ENCODE data around the gene N4BP3.

Gene N4BP3

DNA sequence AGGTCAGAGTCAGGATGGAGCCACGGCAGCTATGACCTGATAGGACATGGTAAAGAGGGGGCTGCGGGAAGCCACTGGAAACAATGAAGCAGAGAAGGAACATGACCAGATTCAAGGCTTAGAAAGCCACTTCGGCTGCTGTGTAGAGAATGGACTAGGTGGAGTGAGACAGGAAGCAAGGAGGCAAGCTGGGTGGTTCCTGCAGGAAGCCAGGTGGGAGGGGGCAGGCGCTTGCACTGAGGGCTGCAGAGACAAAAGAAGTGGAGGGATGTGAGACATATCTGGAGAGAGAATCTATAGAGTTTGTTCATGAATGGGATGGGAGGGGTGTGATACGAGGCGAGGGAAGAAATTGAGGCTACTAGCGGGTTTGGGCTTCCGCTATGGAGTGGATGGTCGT lies 19.0 kb upstream of the N4BP3 start:
- H3K4me3 ChIP-seq (ENCODE audit: low read depth, low read length) = no peak overlapping the region

DNA sequence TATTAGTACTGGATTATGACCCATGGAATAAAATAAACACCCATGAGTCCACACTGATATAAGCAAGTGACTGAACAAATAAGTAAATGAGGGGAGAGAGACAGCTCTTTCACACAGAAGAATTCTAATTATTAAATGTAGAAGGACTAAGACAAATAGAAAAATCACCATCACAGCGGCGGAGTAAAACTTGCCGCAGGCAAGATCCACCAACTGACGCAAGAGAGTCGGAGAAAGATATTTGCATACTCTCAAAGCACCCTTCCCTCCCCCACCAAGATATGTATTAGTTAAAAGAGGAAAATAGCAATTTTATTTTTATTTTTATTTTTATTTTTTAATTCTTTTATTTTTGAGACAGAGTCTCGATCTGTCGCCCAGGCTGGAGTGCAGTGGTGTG lies 14.6 kb upstream of the N4BP3 start:
- no peak overlapping the region for H3K4me3 ChIP-seq (ENCODE audit: low read depth, low read length)

DNA sequence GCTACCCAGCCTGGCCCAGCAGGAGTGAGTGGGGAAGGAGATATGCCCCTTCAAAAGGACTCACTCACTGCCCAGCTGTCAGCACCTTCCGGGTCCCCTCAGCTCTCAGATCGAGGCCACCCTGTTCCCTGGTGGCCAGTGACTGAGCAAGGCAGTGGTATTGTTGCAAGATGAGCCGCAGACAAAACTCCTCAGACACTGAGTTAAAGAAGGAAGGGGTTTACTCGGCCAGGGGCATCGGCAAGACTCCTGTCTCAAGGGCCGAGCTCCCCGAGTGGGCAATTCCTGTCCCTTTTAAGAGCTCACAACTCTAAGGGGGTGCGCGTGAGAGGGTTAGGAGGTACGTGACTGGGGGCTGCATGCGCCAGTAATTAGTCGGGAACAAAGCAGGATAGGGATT lies 9.7 kb upstream of the N4BP3 start:
- no peak overlapping the region for H3K4me3 ChIP-seq (ENCODE audit: low read depth, low read length)

DNA sequence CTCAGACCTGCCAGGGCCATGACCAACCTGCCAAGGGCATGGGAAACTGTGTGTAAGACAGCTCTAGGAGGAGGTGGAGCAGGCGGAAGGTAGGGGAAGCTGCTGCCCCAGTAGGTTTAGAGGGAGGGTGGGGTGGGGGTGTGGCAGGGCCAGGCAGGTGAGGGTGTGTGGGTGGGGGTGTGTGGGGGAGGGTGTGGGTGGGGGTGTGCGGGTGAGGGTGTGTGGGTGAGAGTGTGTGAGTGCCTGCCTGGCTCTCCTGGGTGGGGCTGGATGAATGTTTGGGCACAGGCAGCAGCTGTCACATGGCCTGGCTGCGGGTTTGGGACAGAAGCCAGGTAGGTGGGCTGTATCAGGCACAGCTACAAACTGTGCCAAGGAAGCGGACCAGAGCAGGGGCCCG lies 8.8 kb upstream of the N4BP3 start:
- H3K4me3 ChIP-seq (ENCODE audit: low read depth, low read length) = no peak overlapping the region

DNA sequence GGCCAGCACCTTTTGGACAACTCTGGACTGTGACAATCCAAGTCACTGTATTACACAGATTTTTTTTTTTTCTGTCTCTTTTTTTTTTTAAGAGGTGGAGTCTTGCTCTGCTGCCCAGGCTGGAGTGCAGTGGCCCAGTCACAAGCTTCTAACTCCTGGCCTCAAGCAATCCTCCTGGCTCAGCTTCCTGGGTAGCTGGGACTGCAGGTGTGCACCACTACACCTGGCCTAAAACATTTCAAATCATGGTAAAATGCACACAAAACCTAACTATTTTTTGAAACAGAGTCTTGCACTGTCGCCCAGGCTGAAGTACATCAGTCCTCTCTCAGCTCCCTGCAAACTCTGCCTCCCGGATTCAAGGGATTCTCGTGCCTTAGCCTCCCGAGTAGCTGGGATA lies 7.2 kb upstream of the N4BP3 start:
- no peak overlapping the region for H3K4me3 ChIP-seq (ENCODE audit: low read depth, low read length)

DNA sequence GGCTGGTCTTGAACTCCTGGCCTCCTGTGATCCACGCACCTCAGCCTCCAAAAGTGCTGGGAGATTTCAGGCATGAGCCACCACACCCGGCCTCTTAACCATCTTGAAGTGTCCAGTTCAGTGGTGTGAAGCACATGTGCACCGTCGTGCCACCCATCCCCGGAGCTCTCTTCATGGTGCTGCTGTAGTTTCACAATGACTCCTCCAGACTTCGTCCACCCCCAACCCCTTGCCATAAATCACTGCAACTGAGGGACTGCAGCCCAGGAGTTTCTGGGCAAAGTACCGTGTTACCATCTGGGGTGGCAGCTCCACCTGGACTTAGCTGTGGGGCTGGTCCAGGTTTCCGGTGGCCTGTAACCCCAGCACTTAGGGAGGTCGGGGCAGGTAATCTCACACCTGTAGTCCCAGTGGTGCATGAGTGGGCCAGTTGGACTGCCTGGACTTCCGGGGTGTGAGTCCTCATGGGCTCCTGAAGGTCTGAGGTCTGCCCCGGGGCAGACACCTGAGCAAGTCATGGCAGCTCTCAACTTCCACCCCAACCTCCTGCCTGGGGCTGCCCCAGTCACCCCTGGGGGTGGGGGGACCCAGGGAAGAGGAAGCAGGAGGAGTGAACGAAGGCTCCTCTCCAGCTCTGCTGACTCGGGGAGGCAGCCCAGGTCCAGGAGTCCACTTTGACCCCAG lies 6.6 kb upstream of the N4BP3 start:
- no peak overlapping the region for H3K4me3 ChIP-seq (ENCODE audit: low read depth, low read length)

DNA sequence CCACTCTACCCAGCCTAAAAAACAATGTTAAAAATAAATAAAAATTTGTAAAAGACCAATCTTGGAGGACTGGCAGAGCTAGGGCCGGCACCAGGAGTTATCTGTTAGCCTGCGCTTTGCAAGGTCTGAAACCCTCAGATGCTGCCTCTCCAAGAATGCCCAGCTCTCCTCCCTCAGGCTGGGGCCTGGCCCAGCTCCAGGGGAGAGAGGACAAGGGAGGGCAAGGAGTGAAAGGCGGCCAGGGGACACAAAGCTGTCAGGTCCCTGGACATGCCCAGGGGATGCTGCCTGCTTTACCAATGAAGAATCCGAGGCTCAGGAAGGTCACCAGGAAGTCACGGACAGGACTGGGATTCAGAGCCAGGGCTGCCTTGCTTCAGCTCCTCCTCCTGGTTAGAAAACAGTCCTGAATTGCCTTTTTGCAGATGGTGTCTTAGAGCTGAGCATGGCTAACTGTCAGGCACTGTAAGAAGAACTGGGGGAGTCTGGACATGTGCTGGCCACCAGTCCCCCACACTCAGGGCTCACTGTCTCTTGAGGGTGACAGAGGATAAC lies 5.5 kb upstream of the N4BP3 start:
- H3K4me3 ChIP-seq (ENCODE audit: low read depth, low read length) = no peak overlapping the region

DNA sequence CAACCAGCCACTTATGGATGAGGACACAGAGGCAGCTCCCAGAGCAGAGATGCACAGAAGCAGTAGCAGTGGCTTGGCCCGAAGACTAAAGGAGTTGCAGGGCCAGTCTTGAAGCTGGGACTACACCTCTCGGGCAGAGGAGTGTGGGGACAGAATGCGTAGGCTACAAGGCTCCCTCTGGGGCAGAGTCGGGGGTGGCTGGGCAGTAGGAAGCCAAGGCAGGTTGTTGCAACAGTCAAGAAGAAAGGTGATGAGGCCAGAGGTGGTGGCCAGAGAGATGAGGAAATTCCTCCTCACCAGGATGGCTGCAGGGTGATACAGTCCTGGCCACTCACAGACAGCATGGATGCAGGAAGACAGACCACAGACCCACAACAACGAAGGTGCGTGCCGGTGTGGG lies 4.9 kb upstream of the N4BP3 start:
- H3K4me3 ChIP-seq (ENCODE audit: low read depth, low read length) = no peak overlapping the region

DNA sequence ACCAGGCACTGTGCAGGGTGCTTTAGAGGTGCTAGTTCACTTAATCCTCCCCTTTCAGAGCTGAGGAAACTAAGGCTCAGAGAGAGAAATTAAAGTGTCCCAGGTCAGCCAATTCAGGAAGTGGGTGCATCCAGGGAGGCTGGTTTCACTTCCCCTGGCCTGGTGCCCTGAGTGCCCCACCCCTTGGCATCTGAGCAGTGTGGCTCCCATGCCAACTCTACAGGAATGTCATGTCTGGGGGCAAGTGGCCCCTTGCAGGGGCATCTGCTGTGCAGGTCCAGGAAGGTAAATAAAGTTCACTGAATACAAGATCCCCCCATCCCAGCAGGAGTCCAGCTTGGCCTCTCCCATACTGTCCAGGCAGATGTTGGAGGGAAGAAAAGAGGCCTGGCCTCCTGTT lies 4.4 kb upstream of the N4BP3 start:
- H3K4me3 ChIP-seq (ENCODE audit: low read depth, low read length) = no peak overlapping the region

DNA sequence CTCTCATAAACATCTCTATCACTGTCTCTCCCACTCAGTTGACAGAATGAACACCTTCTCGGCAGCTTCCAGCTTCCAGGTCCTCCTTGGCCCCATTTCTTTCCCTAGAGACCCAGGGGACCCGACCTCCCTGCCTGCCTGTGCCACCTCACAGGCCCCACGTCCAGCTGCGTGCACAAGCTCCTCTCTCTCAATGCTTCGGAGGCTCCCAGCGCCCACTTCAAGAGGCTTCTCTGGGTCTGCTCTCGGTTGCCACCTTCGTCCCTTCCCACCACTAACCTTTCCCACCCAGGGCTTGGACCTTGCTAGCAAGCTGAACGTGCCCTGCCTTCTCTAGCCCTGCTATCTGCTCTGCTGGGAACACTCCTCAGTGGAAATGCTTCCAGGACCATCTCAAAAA lies 2.8 kb upstream of the N4BP3 start:
- no peak overlapping the region for H3K4me3 ChIP-seq (ENCODE audit: low read depth, low read length)

DNA sequence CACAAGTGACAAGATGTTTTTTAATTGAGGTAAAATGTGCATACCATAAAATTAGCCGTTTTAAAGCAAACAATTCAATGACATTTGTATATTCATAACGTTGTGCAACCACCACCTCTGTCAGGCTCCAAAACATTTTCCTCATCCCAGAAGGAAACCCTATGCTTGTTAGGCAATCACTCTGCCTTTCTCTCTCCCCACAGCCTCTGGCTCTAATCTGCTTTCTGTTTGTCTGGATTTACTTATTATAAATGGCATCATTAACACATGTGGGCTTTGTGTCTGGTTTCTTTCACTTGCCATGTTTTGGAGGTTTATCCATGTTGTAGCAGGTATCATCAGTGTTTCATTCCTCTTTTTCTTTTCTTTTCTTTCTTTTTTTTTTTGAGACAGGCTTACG lies 1.4 kb upstream of the N4BP3 start:
- no peak overlapping the region for H3K4me3 ChIP-seq (ENCODE audit: low read depth, low read length)

DNA sequence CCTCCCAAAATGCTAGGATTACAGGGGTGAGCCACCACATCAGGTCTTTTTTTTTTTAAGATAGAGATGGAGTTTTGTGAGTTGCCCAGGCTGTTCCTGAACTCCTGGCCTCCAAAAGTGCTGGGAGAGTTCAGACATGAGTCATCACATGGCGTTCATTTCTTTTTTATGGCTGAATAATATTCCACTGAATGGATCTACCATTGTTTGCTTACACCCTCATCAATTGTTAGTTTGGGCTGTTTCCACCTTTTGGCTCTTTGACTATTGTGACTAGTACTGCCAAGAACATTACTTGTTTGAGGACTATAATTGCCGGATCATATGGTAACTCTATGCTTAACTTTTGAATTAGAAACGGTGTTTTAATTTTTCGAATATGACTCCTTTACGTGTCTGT lies 787 bp upstream of the N4BP3 start:
- H3K4me3 ChIP-seq (ENCODE audit: low read depth, low read length) = peak overlapping the region; percentile 85

DNA sequence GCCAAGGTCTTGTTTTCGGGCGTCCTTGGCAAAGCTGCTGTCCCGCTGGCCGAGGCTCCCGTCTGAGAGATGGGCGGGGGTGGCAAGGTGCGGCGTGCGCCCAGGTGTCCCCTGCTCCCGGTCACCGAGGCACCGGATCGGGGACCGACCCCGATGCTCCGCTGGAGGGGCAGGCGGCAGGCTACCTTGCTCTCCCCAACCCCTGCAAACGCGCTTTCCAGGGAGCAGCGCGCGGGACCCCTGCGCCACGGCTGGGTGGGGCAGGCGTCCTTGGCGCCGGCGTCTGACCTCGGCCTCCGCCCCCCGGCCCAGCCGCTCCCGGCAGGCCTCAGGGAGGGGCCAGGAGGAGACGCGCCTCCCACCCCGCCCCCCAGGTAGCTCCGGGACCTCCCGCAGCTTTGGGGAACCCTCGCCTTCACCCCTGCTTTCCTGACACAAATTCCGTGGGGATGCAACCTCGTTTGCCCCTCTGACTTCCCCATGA lies 551 bp downstream of the N4BP3 start:
- H3K4me3 ChIP-seq (ENCODE audit: low read depth, low read length) = peak overlapping the region; percentile 85

DNA sequence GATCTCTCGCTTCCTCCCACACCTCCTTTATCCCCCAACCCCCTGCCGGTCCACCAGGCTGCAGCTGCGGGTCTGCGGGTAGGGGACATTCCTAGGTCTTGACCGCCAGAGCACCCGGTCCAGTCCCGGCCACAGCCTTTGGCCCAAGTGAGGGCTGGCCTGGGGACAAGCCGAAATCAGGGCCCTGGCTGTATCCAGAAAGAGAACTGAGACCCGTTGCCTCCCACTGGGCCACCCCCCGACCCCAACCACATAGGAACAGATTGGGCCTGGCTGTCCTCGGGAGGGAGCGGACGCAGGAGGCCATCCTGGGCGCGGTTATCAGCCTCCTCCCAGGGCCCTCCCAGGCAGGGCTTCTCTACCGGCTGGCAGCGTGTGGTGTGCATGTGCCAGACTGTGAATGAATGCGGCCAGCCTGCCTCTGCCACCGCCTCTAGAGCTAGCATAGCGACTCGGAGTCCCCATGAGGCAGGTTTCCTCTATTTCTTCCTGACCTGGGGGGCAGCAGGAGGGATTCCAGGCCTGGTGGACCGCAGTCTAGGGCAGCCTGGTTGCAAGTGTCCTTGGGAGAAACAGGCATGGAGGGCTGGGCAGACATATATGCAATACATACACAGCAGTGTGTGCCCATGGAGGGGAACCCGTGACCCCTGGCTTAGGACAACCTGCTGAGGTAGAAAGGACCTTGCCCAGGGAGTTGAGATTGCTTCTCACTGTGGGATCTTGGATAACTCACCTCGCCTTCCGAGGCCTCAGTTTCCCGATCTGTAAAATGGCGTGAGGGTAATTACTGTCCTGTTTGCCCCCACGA lies 1.2 kb downstream of the N4BP3 start:
- H3K4me3 ChIP-seq (ENCODE audit: low read depth, low read length) = peak overlapping the region; percentile 85

DNA sequence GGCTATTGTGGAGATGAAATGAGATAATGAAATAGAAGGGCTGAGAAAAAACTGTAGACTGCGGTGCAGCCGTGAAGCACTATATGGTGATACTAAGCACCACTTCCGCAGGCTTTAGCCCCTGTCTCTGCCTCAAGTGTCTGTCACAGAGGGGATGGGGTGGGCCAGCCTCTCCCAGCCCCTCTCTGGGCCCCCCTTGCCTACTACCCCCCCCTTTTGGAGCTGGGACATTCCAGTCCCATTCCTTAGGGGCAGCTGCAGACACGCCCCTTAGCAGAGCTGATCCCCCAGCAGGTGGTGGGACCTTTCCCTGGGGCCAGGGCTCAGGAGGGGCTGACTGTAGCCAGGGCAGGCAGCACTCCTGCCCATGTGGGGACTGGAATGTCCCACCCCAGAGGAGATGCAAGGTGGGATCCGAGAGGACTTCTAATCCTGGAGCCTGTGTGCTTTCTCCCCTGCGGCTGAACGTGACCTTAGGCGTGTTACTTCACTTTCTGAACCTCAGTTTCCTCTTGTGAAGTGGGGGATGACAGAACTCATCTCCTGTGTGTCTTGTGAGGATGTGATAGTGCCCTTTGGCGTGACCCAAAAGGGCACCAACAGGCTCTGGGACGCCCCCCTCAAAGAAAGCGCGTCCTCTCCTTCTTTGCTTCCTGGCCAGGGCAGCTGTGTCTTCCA lies 1.9 kb downstream of the N4BP3 start:
- peak overlapping the region; percentile 85 for H3K4me3 ChIP-seq (ENCODE audit: low read depth, low read length)

DNA sequence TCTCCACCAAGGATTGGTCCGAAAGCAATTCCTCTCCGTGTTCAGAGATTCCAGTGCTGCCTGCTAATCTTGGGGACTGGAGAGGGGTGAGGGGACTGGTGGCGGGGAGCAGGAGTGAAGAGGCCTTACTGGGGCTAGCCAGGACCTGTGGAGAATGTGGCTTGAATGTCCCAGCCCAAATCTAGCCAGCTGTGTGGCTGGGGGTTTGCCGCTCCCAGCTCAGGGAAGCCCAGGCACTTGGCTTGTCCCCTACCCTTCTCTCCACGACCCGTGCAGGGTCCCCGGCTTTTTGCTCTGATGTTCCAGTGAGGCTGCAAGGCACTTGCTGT lies 2.4 kb downstream of the N4BP3 start:
- H3K4me3 ChIP-seq (ENCODE audit: low read depth, low read length) = peak overlapping the region; percentile 33

DNA sequence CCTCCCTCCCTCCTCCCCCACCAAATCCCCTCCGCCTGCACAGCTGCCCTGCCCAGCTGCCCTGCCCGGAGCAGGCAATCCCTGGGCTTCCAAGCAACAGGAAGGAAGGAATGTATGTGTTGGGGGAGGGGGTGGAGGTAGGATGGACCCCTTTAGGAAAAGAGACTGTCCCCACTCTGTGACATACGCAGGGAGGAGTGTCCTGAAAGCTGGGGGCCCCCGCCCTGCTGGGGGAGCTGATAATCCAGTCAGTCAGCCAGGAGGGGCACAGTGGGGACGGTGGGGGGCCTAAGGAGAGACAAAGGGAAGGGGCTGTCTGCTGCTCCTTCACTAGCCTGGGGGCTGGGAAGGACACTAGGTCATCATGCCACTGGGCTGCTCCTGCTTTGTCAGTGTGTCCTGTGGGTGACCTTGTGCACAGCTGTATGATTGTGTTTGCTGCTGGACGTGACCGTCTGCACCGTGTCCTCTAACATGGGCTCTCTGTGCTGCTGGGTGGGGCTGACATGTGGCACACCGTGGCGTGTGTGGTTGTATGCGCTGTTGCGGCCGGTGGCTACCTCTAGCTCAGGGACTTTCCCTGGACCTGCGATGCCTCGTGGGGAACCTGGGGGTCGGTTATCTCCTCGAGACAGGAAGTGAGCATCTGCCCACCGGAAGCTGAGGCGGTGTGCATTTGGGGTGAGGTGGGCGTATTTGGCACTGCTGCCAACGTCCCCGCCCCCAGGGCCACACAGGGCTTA lies 3.0 kb downstream of the N4BP3 start:
- no peak overlapping the region for H3K4me3 ChIP-seq (ENCODE audit: low read depth, low read length)

DNA sequence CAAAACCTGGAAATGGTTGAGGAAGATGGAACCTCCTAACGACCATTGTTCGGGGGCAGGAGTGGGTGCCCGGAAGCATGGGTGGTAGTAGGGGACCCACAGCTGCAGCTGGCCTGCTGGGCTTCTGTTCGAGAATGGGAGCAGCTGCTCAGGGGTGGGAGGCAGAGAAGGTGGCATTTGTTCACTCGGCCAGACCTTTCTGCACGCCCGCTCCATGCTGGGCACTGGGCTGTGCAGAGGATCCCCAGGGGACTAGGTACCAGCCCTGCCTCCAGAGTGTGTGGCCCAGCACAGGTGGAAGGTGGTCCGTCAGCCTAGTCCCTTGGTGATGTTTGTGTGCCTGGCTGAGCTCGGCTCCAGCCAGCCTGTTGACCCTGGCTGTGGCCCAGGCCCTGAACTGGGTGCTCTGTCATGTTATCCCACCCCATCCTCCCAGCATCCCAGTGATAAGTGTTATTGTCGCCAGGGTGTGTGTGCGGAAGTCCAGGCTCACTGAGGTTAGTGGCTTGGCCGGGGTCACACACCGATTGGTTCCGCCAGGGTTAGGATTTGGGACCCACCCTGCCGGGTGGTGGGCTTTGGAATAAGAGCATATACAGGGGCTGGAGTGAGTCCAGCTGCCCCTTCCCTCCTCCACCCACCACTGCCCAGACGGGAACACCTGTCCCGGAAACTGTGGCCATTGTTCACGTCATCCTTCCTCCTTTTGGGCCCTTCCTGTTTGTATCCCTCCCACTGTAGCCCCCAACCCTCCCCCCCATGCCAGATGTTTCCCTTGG lies 4.8 kb downstream of the N4BP3 start:
- H3K4me3 ChIP-seq (ENCODE audit: low read depth, low read length) = no peak overlapping the region

DNA sequence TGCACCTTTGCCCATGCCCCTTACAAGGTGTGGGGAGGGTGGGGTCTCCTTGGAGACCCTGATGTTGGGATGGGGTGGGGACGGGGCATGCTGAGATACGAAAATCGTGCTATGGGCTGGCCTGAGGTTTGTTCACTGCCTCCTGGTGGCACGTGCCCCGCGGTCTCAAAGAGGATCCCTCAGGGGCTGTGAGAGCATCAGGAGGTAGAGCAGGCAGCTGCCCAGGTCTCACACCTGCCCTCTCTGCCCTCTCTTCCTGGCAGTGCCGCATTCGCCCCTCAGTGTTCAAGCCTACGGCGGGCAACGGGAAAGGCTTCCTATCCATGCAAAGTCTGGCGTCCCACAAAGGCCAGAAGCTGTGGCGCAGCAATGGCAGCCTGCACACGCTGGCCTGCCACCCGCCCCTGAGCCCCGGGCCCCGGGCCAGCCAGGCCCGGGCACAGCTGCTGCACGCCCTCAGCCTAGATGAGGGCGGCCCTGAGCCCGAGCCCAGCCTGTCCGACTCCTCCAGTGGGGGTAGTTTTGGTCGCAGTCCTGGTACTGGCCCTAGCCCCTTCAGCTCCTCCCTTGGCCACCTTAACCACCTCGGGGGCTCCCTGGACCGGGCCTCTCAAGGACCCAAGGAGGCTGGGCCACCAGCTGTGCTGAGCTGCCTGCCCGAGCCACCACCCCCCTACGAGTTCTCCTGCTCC lies 6.7 kb downstream of the N4BP3 start:
- H3K4me3 ChIP-seq (ENCODE audit: low read depth, low read length) = no peak overlapping the region

All from iPS-11a (cell line).